H1 (cell line): ENCODE data around the gene MCMBP. TPM values are rescaled to one million over a fixed set of nuclear protein-coding genes. Genes with fewer than 3 reads are reported as not detected.

Experiments used
- CTCF ChIA-PET: fragments of 300-600 bp; sonication (Branson Sonifier 250); formaldehyde crosslinking; loops from one replicate; lab custom pipeline; 2021; ENCODE audit not compliant: partially characterized antibody; lab: Charles Lee
- POLR2A ChIA-PET: fragments of 300-600 bp; sonication (Branson Sonifier 250); formaldehyde crosslinking; loops from one replicate; lab custom pipeline; 2021; ENCODE audit warnings: inconsistent platforms; ENCODE audit not compliant: partially characterized antibody; lab: Charles Lee
- DNase-seq, 2 experiments: peaks; one replicate each; pipeline versions ENCODE4 v3.0.0 to v3.0.0-alpha.2; 2010 to 2022; ENCODE audit warnings: low spot score in 2 of 2, low read depth in 1 of 2, mixed read lengths in 1 of 2
- FAIRE-seq: peaks from 2 replicates; lab custom pipeline; 2011; peaks lifted over from hg19 to GRCh38; lab: Jason Lieb, UNC
- H2AFZ ChIP-seq: 2 replicates; pipeline ENCODE4 v1.8.1; 2012; ENCODE audit warnings: low read length, inconsistent platforms
- H2AK5ac ChIP-seq: 2 replicates; pipeline ENCODE4 v1.6.1; 2013; ENCODE audit warnings: low read depth, low read length
- H2BK120ac ChIP-seq: replicated peaks from 2 replicates; pipeline ENCODE3; 2013; ENCODE audit warnings: low read depth, low read length, inconsistent platforms
- H2BK12ac ChIP-seq: 2 replicates; pipeline ENCODE4 v1.6.1; 2013; ENCODE audit warnings: low read depth, low read length
- H2BK15ac ChIP-seq: 2 replicates; pipeline ENCODE4 v1.6.1; 2013; ENCODE audit warnings: low read length
- H2BK20ac ChIP-seq: 2 replicates; pipeline ENCODE4 v1.6.1; 2013; ENCODE audit warnings: low read length
- H2BK5ac ChIP-seq: 2 replicates; pipeline ENCODE4 v1.6.1; 2013; ENCODE audit warnings: low read depth, low read length
- H3K14ac ChIP-seq: 2 replicates; pipeline ENCODE4 v1.6.1; 2013; ENCODE audit warnings: inconsistent platforms; ENCODE audit not compliant: insufficient read length
- H3K18ac ChIP-seq: 2 replicates; pipeline ENCODE4 v1.6.1; 2013; ENCODE audit warnings: low read length; ENCODE audit errors: extremely low read depth
- H3K23ac ChIP-seq: 2 replicates; pipeline ENCODE4 v1.6.1; 2013; ENCODE audit warnings: inconsistent platforms; ENCODE audit not compliant: insufficient read length
- H3K23me2 ChIP-seq: 2 replicates; pipeline ENCODE4 v1.6.1; 2013; ENCODE audit warnings: low read depth, low read length
- H3K27ac ChIP-seq: 2 replicates; pipeline ENCODE4 v1.6.1; 2011; ENCODE audit warnings: low read depth, low read length, inconsistent platforms
- H3K27me3 ChIP-seq, 4 experiments: replicated peaks in 1 of 4; 1 replicate in 1 of 4; 2 replicates in 3 of 4; pipeline versions ENCODE4 v1.6.1 to v1.8.1; 2011 to 2013; ENCODE audit warnings: low read length in 3 of 4, mild to moderate bottlenecking in 3 of 4, inconsistent platforms in 2 of 4, mixed read lengths in 2 of 4, moderate library complexity in 1 of 4; ENCODE audit not compliant: control insufficient read depth in 3 of 4, insufficient read depth in 3 of 4; ENCODE audit errors: extremely low read depth in 1 of 4
- H3K36me3 ChIP-seq, 4 experiments: 2 replicates each; pipeline versions ENCODE4 v1.6.1 to v1.8.1; 2011 to 2013; ENCODE audit warnings: mild to moderate bottlenecking in 4 of 4, low read length in 3 of 4, moderate library complexity in 2 of 4, control low read depth in 1 of 4, inconsistent platforms in 1 of 4; ENCODE audit not compliant: insufficient read depth in 4 of 4, control insufficient read depth in 2 of 4
- H3K4ac ChIP-seq: replicated peaks from 2 replicates; pipeline ENCODE3; 2013; ENCODE audit warnings: low read length, low read depth, mixed read lengths, inconsistent platforms; ENCODE audit not compliant: insufficient read length
- H3K4me1 ChIP-seq, 4 experiments: replicated peaks in 1 of 4; 1 replicate in 1 of 4; 2 replicates in 3 of 4; pipeline versions ENCODE4 v1.6.1 to v1.8.1; 2011 to 2013; ENCODE audit warnings: low read length in 3 of 4, inconsistent platforms in 2 of 4, mixed read lengths in 1 of 4; ENCODE audit not compliant: insufficient read depth in 4 of 4, control insufficient read depth in 3 of 4
- H3K4me2 ChIP-seq, 2 experiments: 2 replicates each; pipeline versions ENCODE4 v1.6.1 to v1.8.1; 2011 to 2013; ENCODE audit warnings: low read depth in 2 of 2, low read length in 2 of 2, control low read depth in 1 of 2, inconsistent platforms in 1 of 2, mild to moderate bottlenecking in 1 of 2; ENCODE audit not compliant: insufficient read depth in 1 of 2
- H3K4me3 ChIP-seq, 4 experiments: fragments of 200-600, 300-600 bp in 1 of 4; sonication (generic), shearing (Covaris generic), sonication (Bioruptor Twin) in 1 of 4; 2 replicates each; pipeline versions ENCODE4 v1.5.1 to v1.8.1; 2011 to 2016; ENCODE audit warnings: low read length in 4 of 4, low read depth in 3 of 4, control low read depth in 2 of 4, inconsistent platforms in 2 of 4, mild to moderate bottlenecking in 2 of 4, mixed read lengths in 1 of 4, moderate library complexity in 1 of 4; ENCODE audit not compliant: insufficient read depth in 2 of 4; ENCODE audit errors: extremely low read depth in 1 of 4
- H3K56ac ChIP-seq: replicated peaks from 2 replicates; pipeline ENCODE3; 2013; ENCODE audit warnings: low read depth, mild to moderate bottlenecking, mixed read lengths, low read length, inconsistent platforms; ENCODE audit not compliant: insufficient read length
- H3K79me1 ChIP-seq: 2 replicates; pipeline ENCODE4 v1.6.1; 2013; ENCODE audit warnings: low read depth, low read length, control low read depth
- H3K79me2 ChIP-seq, 2 experiments: 2 replicates each; pipeline versions ENCODE4 v1.6.1 to v1.8.1; 2012 to 2013; ENCODE audit warnings: low read length in 2 of 2, mild to moderate bottlenecking in 2 of 2, inconsistent platforms in 1 of 2; ENCODE audit not compliant: insufficient read depth in 2 of 2, control insufficient read depth in 1 of 2
- H3K9ac ChIP-seq, 4 experiments: replicated peaks in 1 of 4; 1 replicate in 1 of 4; 2 replicates in 3 of 4; pipeline versions ENCODE4 v1.6.1 to v1.8.1; 2011 to 2013; ENCODE audit warnings: low read depth in 3 of 4, low read length in 3 of 4, control low read depth in 2 of 4, mild to moderate bottlenecking in 2 of 4, moderate library complexity in 2 of 4, inconsistent platforms in 1 of 4; ENCODE audit errors: extremely low read depth in 1 of 4
- H3K9me3 ChIP-seq, 2 experiments: 2 replicates each; pipeline versions ENCODE4 v1.6.1 to v1.8.1; 2012 to 2013; ENCODE audit warnings: mild to moderate bottlenecking in 2 of 2, moderate library complexity in 2 of 2, control low read depth in 1 of 2, inconsistent platforms in 1 of 2, low read depth in 1 of 2, low read length in 1 of 2, mixed read lengths in 1 of 2; ENCODE audit not compliant: insufficient read depth in 2 of 2
- H4K20me1 ChIP-seq, 2 experiments: replicated peaks in 1 of 2; 2 replicates each; pipeline versions ENCODE3 to v1.8.1; 2011 to 2013; ENCODE audit warnings: inconsistent platforms in 2 of 2, low read length in 2 of 2, mild to moderate bottlenecking in 1 of 2; ENCODE audit not compliant: insufficient read depth in 2 of 2, control insufficient read depth in 1 of 2
- H4K5ac ChIP-seq: 2 replicates; pipeline ENCODE4 v1.6.1; 2013; ENCODE audit warnings: low read length, low read depth, mixed read lengths, inconsistent platforms; ENCODE audit not compliant: insufficient read length
- H4K8ac ChIP-seq: 2 replicates; pipeline ENCODE4 v1.8.0; 2013; ENCODE audit warnings: mild to moderate bottlenecking, moderate library complexity, low read length, inconsistent platforms; ENCODE audit not compliant: insufficient read depth; ENCODE audit errors: extremely low read depth
- H4K91ac ChIP-seq: replicated peaks from 2 replicates; pipeline ENCODE3; 2013; ENCODE audit warnings: low read length, mixed read lengths, inconsistent platforms; ENCODE audit not compliant: insufficient read length
- BCL11A ChIP-seq, 2 experiments: IDR thresholded peaks; one replicate each; pipeline ENCODE4 v1.6.1; 2011; ENCODE audit warnings: low read depth in 2 of 2, low read length in 2 of 2, mild to moderate bottlenecking in 2 of 2
- CEBPB ChIP-seq: IDR thresholded peaks from 2 replicates; pipeline ENCODE4 v1.6.1; 2012; ENCODE audit warnings: low read depth, low read length
- CHD2 ChIP-seq: IDR thresholded peaks from 2 replicates; pipeline ENCODE4 v1.6.1; 2012; ENCODE audit warnings: low read length, improper control_type of control experiment
- EGR1 ChIP-seq: IDR thresholded peaks from 2 replicates; pipeline ENCODE4 v1.6.1; 2011; ENCODE audit warnings: low read depth, low read length, borderline replicate concordance
- NRF1 ChIP-seq: IDR thresholded peaks from 2 replicates; pipeline ENCODE4 v1.6.1; 2011; ENCODE audit warnings: mild to moderate bottlenecking, low read depth, low read length, improper control_type of control experiment
- PHF8 ChIP-seq: fragments of 200-600 bp; sonication (generic); conservative IDR thresholded peaks from 2 replicates; pipeline ENCODE4 v1.7.1; 2012; ENCODE audit warnings: low read depth, mild to moderate bottlenecking, inconsistent platforms, low read length, moderate library complexity
- RAD21 ChIP-seq, 2 experiments: IDR thresholded peaks in 1 of 2; conservative IDR thresholded peaks in 1 of 2; 2 replicates each; pipeline ENCODE4 v1.6.1; 2011; ENCODE audit warnings: low read depth in 2 of 2, low read length in 2 of 2, improper control_type of control experiment in 1 of 2, inconsistent platforms in 1 of 2, mild to moderate bottlenecking in 1 of 2, moderate library complexity in 1 of 2
- RBBP5 ChIP-seq: IDR thresholded peaks from 2 replicates; pipeline ENCODE4 v1.7.1; 2012; ENCODE audit warnings: low read depth, mild to moderate bottlenecking, inconsistent platforms, low read length, moderate library complexity, borderline replicate concordance
- TEAD4 ChIP-seq: IDR thresholded peaks from 2 replicates; pipeline ENCODE4 v1.6.1; 2012; ENCODE audit warnings: low read depth, low read length, inconsistent platforms, mixed read lengths
- whole genome bisulfite sequencing, 2 experiments: shearing (Covaris generic) in 1 of 2; methylation state at CpG; one replicate each; pipeline versions ENCODE4 v1.1.6 to v1.1.7; 2013 to 2015; ENCODE audit warnings: low lambda C conversion rate in 2 of 2, mixed read lengths in 2 of 2, inconsistent platforms in 1 of 2, low coverage in 1 of 2, missing lambda C conversion rate in 1 of 2; ENCODE audit not compliant: insufficient replicate concordance in 2 of 2, insufficient coverage in 1 of 2, insufficient read length in 1 of 2; ENCODE audit errors: extremely low coverage in 1 of 2, missing lambda C conversion rate in 1 of 2; 5-methylcytosine and 5-hydroxymethylcytosine counted together
- polyA plus RNA-seq, 7 experiments: library from polyadenylated mRNA; depleted of rRNA in 3 of 7; stranded (reverse) in 5 of 7; unstranded in 2 of 7; fragments of >200 nt in 5 of 7; fragments of 200-250 nt in 2 of 7; gene quantifications; 1 replicate in 5 of 7; 2 replicates in 1 of 7; 4 replicates in 1 of 7; pipeline versions ENCODE4 v1.2.1 to v1.2.3, GENCODE V29; 2011 to 2013; ENCODE audit warnings: missing spikeins in 2 of 7, mixed read lengths in 2 of 7
- total RNA-seq: library from RNA; stranded (reverse); fragmentation: NEBNext Ultra II Directional; extraction: Animal tissue kit (Norgen Biotek cat#: 25700); gene quantifications from 2 replicates; pipeline ENCODE4 v1.2.1, GENCODE V29; 2021

MCMBP gene
- total and polyA plus RNA-seq, 2 of the 8 experiments (the other 6 are each of a cell fraction or from before 2014, with no cell fraction given), result 67.3 to 81.7 TPM

DNA sequence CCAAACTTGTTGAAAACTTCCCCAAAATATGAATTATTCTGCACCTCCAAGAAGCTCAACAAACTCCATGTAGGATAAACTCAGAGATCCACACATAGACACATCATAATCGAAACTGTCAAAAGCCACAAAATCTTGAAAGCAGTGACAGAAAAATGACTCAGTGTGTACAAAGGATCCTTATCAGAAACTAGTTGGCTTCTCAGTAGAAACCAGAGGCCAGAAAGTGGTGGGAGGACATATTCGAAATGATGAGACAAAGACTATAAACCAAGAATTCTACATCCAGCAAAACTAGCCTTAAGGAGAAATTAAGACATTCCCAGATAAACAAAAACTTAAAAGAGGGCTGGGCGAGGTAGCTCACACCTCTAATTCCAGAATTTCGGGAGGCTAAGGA is 38.5 kb downstream of the MCMBP start:
- Histone ChIP-seq H4K5ac (no peak overlapping the region), H3K56ac (no peak overlapping the region), H3K27ac (no peak overlapping the region), H3K27me3 (no peaks in the 10 kb centered on the region), H3K4ac (no peak overlapping the region), H3K4me3 (no peak overlapping the region), H3K9me3 (no peaks in the 10 kb centered on the region), H4K8ac (no peak overlapping the region), H3K18ac (no peak overlapping the region), H3K79me2 (no peaks in the 10 kb centered on the region), H3K23ac (no peak overlapping the region), H2AK5ac (no peak overlapping the region), H4K91ac (no peak overlapping the region), H3K23me2 (no peaks in the 10 kb centered on the region), H2AFZ (no peak overlapping the region), H2BK15ac (no peak overlapping the region), H2BK12ac (no peak overlapping the region), H2BK5ac (no peak overlapping the region), H3K4me2 (no peak overlapping the region), H4K20me1 (peaks cover 2% of the 10 kb centered on the region in 2 experiments), H2BK20ac (no peak overlapping the region), H3K4me1 (no peaks in the 10 kb centered on the region), H3K36me3 (peaks cover 16 to 89% (median 67%) of the 10 kb centered on the region in 4 experiments), H3K79me1 (no peaks in the 10 kb centered on the region; the same call in 1 of the 2 replicates), H2BK120ac (no peak overlapping the region), H3K14ac (no peak overlapping the region), H3K9ac (no peak overlapping the region)
- no peak for TF ChIP-seq RAD21 (IDR thresholded peaks at IDR 0.05 in 1 of 2, conservative IDR thresholded peaks at IDR 0.05 in 1 of 2; ENCODE audit: low read depth in 2 of 2, low read length in 2 of 2)
- no peak for TF ChIP-seq CEBPB
- TF ChIP-seq PHF8, result no peak
- TF ChIP-seq NRF1, result no peak
- TF ChIP-seq TEAD4, result no peak
- no peak for TF ChIP-seq BCL11A (IDR thresholded peaks at IDR 0.05; ENCODE audit: low read depth in 2 of 2, low read length in 2 of 2)
- no peak for TF ChIP-seq EGR1
- no peak for TF ChIP-seq CHD2
- TF ChIP-seq RBBP5, result no peak
- 90% methylated on average over 4 of the region's 4 CpGs; no CpG with 5 or more reads in 1 of the 2 experiments for WGBS, 2 experiments
- DNase-seq (no peak), FAIRE-seq (no peak)
- POLR2A ChIA-PET, result interaction anchor here (1.2 kb wide), 1 partner anchor 37 kb away, joined by 3 read pairs; no protein-coding TSS in a partner anchor
- CTCF ChIA-PET, result interaction anchor here (0.6 to 1.1 kb wide), 3 partner anchors 26 to 147 kb away, joined by 3 to 4 read pairs (median 3); no protein-coding TSS in a partner anchor
